ENCODE measurements around the gene SRGAP1.

SRGAP1 gene

GRCh38 chr12:63957496-63957895 is 113.0 kb downstream of the SRGAP1 start:
- no peaks in the 10 kb centered on the region for H3K36me3 ChIP-seq (ENCODE audit: control insufficient read depth in 1 of 2, insufficient read depth in 2 of 2, low read length in 2 of 2)
- H3K27me3 ChIP-seq (ENCODE audit: low read depth, low read length), result no peaks in the 10 kb centered on the region
- H3K27ac ChIP-seq (ENCODE audit: low read length), result no peak overlapping the region
- no peaks in the 10 kb centered on the region for H3K9me3 ChIP-seq (ENCODE audit: control insufficient read depth in 1 of 2, low read length in 2 of 2)
- no peak overlapping the region for H3K4me3 ChIP-seq (ENCODE audit: low read depth in 1 of 2, low read length in 2 of 2)
- peaks cover 6 to 9% of the 10 kb centered on the region in 2 donors for H3K4me1 ChIP-seq (ENCODE audit: control insufficient read depth in 1 of 2, insufficient read depth in 2 of 2, low read length in 2 of 2)

GRCh38 chr12:63958876-63959580 is 114.5 kb downstream of the SRGAP1 start:
- Histone ChIP-seq H3K36me3 (ENCODE audit: control insufficient read depth in 1 of 2, insufficient read depth in 2 of 2, low read length in 2 of 2) (no peaks in the 10 kb centered on the region), H3K4me3 (ENCODE audit: low read depth in 1 of 2, low read length in 2 of 2) (no peak overlapping the region), H3K27me3 (ENCODE audit: low read depth, low read length) (no peaks in the 10 kb centered on the region), H3K4me1 (ENCODE audit: control insufficient read depth in 1 of 2, insufficient read depth in 2 of 2, low read length in 2 of 2) (peaks cover 6 to 9% of the 10 kb centered on the region in 2 donors), H3K9me3 (ENCODE audit: control insufficient read depth in 1 of 2, low read length in 2 of 2) (no peaks in the 10 kb centered on the region), H3K27ac (ENCODE audit: low read length) (no peak overlapping the region)

- Histone ChIP-seq H3K4me3 (ENCODE audit: low read depth in 1 of 2, low read length in 2 of 2) (no peak overlapping the region), H3K27me3 (ENCODE audit: low read depth, low read length) (no peaks in the 10 kb centered on the region), H3K4me1 (ENCODE audit: control insufficient read depth in 1 of 2, insufficient read depth in 2 of 2, low read length in 2 of 2) (peaks cover 4 to 6% of the 10 kb centered on the region in 2 donors), H3K9me3 (ENCODE audit: control insufficient read depth in 1 of 2, low read length in 2 of 2) (no peaks in the 10 kb centered on the region), H3K27ac (ENCODE audit: low read length) (no peak overlapping the region), H3K36me3 (ENCODE audit: control insufficient read depth in 1 of 2, insufficient read depth in 2 of 2, low read length in 2 of 2) (no peaks in the 10 kb centered on the region)
Observed at GRCh38 chr12:63961048-63961447, 116.5 kb downstream of the SRGAP1 start.

- no peaks in the 10 kb centered on the region for H3K27me3 ChIP-seq (ENCODE audit: low read depth, low read length)
- H3K9me3 ChIP-seq (ENCODE audit: control insufficient read depth in 1 of 2, low read length in 2 of 2), result no peaks in the 10 kb centered on the region
- no peak overlapping the region for H3K27ac ChIP-seq (ENCODE audit: low read length)
- H3K4me1 ChIP-seq (ENCODE audit: control insufficient read depth in 1 of 2, insufficient read depth in 2 of 2, low read length in 2 of 2), result peaks cover 0 to 1% of the 10 kb centered on the region in 2 donors
- H3K36me3 ChIP-seq (ENCODE audit: control insufficient read depth in 1 of 2, insufficient read depth in 2 of 2, low read length in 2 of 2), result no peaks in the 10 kb centered on the region
- no peak overlapping the region for H3K4me3 ChIP-seq (ENCODE audit: low read depth in 1 of 2, low read length in 2 of 2)
Observed at GRCh38 chr12:63961543-63961942, 117.0 kb downstream of the SRGAP1 start.

- H3K27ac ChIP-seq (ENCODE audit: low read length), result no peak overlapping the region
- H3K9me3 ChIP-seq (ENCODE audit: control insufficient read depth in 1 of 2, low read length in 2 of 2), result no peaks in the 10 kb centered on the region
- H3K4me1 ChIP-seq (ENCODE audit: control insufficient read depth in 1 of 2, insufficient read depth in 2 of 2, low read length in 2 of 2), result no peaks in the 10 kb centered on the region
- H3K27me3 ChIP-seq (ENCODE audit: low read depth, low read length), result no peaks in the 10 kb centered on the region
- H3K4me3 ChIP-seq (ENCODE audit: low read depth in 1 of 2, low read length in 2 of 2), result no peak overlapping the region
- H3K36me3 ChIP-seq (ENCODE audit: control insufficient read depth in 1 of 2, insufficient read depth in 2 of 2, low read length in 2 of 2), result no peaks in the 10 kb centered on the region
Observed at GRCh38 chr12:63963868-63964267, 119.4 kb downstream of the SRGAP1 start.

GRCh38 chr12:63964301-63964700 is 119.8 kb downstream of the SRGAP1 start:
- H3K27ac ChIP-seq (ENCODE audit: low read length), result no peak overlapping the region

GRCh38 chr12:63965936-63966605 is 121.6 kb downstream of the SRGAP1 start:
- Histone ChIP-seq H3K27ac (ENCODE audit: low read length) (no peak overlapping the region), H3K4me3 (ENCODE audit: low read depth in 1 of 2, low read length in 2 of 2) (no peak overlapping the region), H3K27me3 (ENCODE audit: low read depth, low read length) (no peaks in the 10 kb centered on the region), H3K9me3 (ENCODE audit: control insufficient read depth in 1 of 2, low read length in 2 of 2) (no peaks in the 10 kb centered on the region), H3K36me3 (ENCODE audit: control insufficient read depth in 1 of 2, insufficient read depth in 2 of 2, low read length in 2 of 2) (no peaks in the 10 kb centered on the region), H3K4me1 (ENCODE audit: control insufficient read depth in 1 of 2, insufficient read depth in 2 of 2, low read length in 2 of 2) (no peaks in the 10 kb centered on the region)

More at GRCh38 chr12:63964301-63964700, 119.8 kb downstream of the SRGAP1 start:
- Histone ChIP-seq H3K9me3 (ENCODE audit: control insufficient read depth in 1 of 2, low read length in 2 of 2) (no peaks in the 10 kb centered on the region), H3K4me3 (ENCODE audit: low read depth in 1 of 2, low read length in 2 of 2) (no peak overlapping the region), H3K4me1 (ENCODE audit: control insufficient read depth in 1 of 2, insufficient read depth in 2 of 2, low read length in 2 of 2) (no peaks in the 10 kb centered on the region), H3K27me3 (ENCODE audit: low read depth, low read length) (no peaks in the 10 kb centered on the region), H3K36me3 (ENCODE audit: control insufficient read depth in 1 of 2, insufficient read depth in 2 of 2, low read length in 2 of 2) (no peaks in the 10 kb centered on the region)

- Histone ChIP-seq H3K36me3 (ENCODE audit: control insufficient read depth in 1 of 2, insufficient read depth in 2 of 2, low read length in 2 of 2) (no peaks in the 10 kb centered on the region), H3K9me3 (ENCODE audit: control insufficient read depth in 1 of 2, low read length in 2 of 2) (no peaks in the 10 kb centered on the region), H3K27ac (ENCODE audit: low read length) (no peak overlapping the region), H3K4me1 (ENCODE audit: control insufficient read depth in 1 of 2, insufficient read depth in 2 of 2, low read length in 2 of 2) (no peaks in the 10 kb centered on the region), H3K27me3 (ENCODE audit: low read depth, low read length) (no peaks in the 10 kb centered on the region), H3K4me3 (ENCODE audit: low read depth in 1 of 2, low read length in 2 of 2) (no peak overlapping the region)
Observed at GRCh38 chr12:63966606-63966975, 122.1 kb downstream of the SRGAP1 start.

GRCh38 chr12:63967358-63968145 is 123.1 kb downstream of the SRGAP1 start:
- H3K36me3 ChIP-seq (ENCODE audit: control insufficient read depth in 1 of 2, insufficient read depth in 2 of 2, low read length in 2 of 2), result no peaks in the 10 kb centered on the region
- H3K4me3 ChIP-seq (ENCODE audit: low read depth in 1 of 2, low read length in 2 of 2), result no peak overlapping the region
- H3K9me3 ChIP-seq (ENCODE audit: control insufficient read depth in 1 of 2, low read length in 2 of 2), result no peaks in the 10 kb centered on the region
- no peaks in the 10 kb centered on the region for H3K27me3 ChIP-seq (ENCODE audit: low read depth, low read length)
- no peaks in the 10 kb centered on the region for H3K4me1 ChIP-seq (ENCODE audit: control insufficient read depth in 1 of 2, insufficient read depth in 2 of 2, low read length in 2 of 2)
- H3K27ac ChIP-seq (ENCODE audit: low read length), result no peak overlapping the region

- no peak overlapping the region for H3K27ac ChIP-seq (ENCODE audit: low read length)
- no peaks in the 10 kb centered on the region for H3K9me3 ChIP-seq (ENCODE audit: control insufficient read depth in 1 of 2, low read length in 2 of 2)
- no peak overlapping the region for H3K4me3 ChIP-seq (ENCODE audit: low read depth in 1 of 2, low read length in 2 of 2)
- no peaks in the 10 kb centered on the region for H3K4me1 ChIP-seq (ENCODE audit: control insufficient read depth in 1 of 2, insufficient read depth in 2 of 2, low read length in 2 of 2)
- H3K27me3 ChIP-seq (ENCODE audit: low read depth, low read length), result no peaks in the 10 kb centered on the region
- H3K36me3 ChIP-seq (ENCODE audit: control insufficient read depth in 1 of 2, insufficient read depth in 2 of 2, low read length in 2 of 2), result no peaks in the 10 kb centered on the region
Observed at GRCh38 chr12:63968673-63969072, 124.2 kb downstream of the SRGAP1 start.

- Histone ChIP-seq H3K27ac (ENCODE audit: low read length) (no peak overlapping the region), H3K4me1 (ENCODE audit: control insufficient read depth in 1 of 2, insufficient read depth in 2 of 2, low read length in 2 of 2) (no peaks in the 10 kb centered on the region), H3K27me3 (ENCODE audit: low read depth, low read length) (no peaks in the 10 kb centered on the region), H3K9me3 (ENCODE audit: control insufficient read depth in 1 of 2, low read length in 2 of 2) (no peaks in the 10 kb centered on the region), H3K4me3 (ENCODE audit: low read depth in 1 of 2, low read length in 2 of 2) (no peak overlapping the region), H3K36me3 (ENCODE audit: control insufficient read depth in 1 of 2, insufficient read depth in 2 of 2, low read length in 2 of 2) (no peaks in the 10 kb centered on the region)
Observed at GRCh38 chr12:63976902-63977395, 132.4 kb downstream of the SRGAP1 start.
